Measurements from ENCODE around the gene ARSK. TPM values are rescaled to one million over a fixed set of nuclear protein-coding genes. Genes with fewer than 3 reads are reported as not detected.

Gene ARSK
- total and polyA plus RNA-seq, 9 donors, result 4.4 to 8.1 (median 5.6) TPM

DNA sequence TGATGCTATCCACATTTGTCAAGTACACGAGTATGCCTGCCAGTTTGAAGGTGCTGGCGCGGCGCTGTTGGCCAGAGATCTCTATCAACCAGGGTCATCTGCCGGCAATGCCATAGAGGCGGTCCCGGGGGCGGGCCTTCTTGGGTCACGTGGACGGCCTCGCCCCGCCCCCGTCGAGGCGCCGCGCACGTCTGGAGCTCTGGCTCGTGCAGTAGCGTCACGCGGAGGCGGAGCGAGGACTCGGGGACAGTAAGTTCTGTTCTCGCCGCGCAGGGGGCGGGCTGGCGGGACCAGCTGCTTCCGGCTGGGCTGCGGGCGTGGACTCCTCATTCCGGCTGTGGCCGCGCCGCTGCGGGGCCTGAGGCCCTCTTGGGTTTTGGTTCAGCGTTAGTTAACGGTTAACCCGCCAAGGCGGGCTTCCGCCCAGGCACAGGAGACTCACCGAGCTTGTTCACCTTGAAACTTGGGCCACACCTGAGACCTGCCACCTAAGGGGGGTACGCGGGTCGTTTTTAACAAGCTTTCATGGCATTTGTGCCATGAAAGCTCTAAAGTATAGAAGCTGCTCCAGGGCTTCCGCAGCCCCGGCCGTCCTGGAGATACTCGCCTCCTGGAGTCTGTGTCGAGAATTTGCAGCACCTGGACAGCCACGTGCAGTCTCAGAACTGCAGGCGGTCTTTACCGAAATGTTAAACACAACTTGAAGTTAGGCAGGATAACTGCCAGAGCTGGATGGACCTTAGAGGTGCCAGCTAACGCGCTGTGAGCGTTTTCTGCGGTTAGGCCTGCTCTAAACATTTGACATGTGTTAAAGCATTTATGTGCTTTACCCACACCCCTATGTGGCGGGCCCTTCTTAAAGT lies 91.9 kb downstream of the ARSK start, which contains the start of gene RFESD:
RFESD (plus strand) TSS at position 209 of the 863 bp plus-strand sequence. CDS start 5,495 bp downstream, outside the sequence.
- intact Hi-C loops (cut with DNase I), result loop anchor here in 3 of 4 donors (5.0 to 10.0 kb wide), 6 partner anchors 86 to 1518 kb away; partner anchors contain the start of gene RHOBTB3 (in 2 of the 3)
- peak; percentile 98 for TF ChIP-seq EP300 (IDR thresholded peaks at IDR 0.05)
- TF ChIP-seq, protein P1, sequence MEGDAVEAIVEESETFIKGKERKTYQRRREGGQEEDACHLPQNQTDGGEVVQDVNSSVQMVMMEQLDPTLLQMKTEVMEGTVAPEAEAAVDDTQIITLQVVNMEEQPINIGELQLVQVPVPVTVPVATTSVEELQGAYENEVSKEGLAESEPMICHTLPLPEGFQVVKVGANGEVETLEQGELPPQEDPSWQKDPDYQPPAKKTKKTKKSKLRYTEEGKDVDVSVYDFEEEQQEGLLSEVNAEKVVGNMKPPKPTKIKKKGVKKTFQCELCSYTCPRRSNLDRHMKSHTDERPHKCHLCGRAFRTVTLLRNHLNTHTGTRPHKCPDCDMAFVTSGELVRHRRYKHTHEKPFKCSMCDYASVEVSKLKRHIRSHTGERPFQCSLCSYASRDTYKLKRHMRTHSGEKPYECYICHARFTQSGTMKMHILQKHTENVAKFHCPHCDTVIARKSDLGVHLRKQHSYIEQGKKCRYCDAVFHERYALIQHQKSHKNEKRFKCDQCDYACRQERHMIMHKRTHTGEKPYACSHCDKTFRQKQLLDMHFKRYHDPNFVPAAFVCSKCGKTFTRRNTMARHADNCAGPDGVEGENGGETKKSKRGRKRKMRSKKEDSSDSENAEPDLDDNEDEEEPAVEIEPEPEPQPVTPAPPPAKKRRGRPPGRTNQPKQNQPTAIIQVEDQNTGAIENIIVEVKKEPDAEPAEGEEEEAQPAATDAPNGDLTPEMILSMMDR (IDR thresholded peaks at IDR 0.05), result peak in 2 of 3 donors; percentile 28 to 37
- TF ChIP-seq POLR2A (IDR thresholded peaks at IDR 0.05), result peak; percentile 93
- H3K9me3 ChIP-seq, result no peaks in the 10 kb centered on the region
- no peaks in the 10 kb centered on the region for H3K36me3 ChIP-seq
- peak within 1 kb of the TSS; percentile 86 to 92 for H3K27ac ChIP-seq
- WGBS, 3 donors, result 1% methylated on average over 51 to 60 of the region's 60 CpGs
- H3K4me1 ChIP-seq (ENCODE audit: insufficient read depth), result no peaks in the 10 kb centered on the region
- no peaks in the 10 kb centered on the region for H3K27me3 ChIP-seq
- H3K4me3 ChIP-seq, result peak within 1 kb of the TSS; percentile 60
- peak; percentile 97 to 100 (median 99) for DNase-seq

DNA sequence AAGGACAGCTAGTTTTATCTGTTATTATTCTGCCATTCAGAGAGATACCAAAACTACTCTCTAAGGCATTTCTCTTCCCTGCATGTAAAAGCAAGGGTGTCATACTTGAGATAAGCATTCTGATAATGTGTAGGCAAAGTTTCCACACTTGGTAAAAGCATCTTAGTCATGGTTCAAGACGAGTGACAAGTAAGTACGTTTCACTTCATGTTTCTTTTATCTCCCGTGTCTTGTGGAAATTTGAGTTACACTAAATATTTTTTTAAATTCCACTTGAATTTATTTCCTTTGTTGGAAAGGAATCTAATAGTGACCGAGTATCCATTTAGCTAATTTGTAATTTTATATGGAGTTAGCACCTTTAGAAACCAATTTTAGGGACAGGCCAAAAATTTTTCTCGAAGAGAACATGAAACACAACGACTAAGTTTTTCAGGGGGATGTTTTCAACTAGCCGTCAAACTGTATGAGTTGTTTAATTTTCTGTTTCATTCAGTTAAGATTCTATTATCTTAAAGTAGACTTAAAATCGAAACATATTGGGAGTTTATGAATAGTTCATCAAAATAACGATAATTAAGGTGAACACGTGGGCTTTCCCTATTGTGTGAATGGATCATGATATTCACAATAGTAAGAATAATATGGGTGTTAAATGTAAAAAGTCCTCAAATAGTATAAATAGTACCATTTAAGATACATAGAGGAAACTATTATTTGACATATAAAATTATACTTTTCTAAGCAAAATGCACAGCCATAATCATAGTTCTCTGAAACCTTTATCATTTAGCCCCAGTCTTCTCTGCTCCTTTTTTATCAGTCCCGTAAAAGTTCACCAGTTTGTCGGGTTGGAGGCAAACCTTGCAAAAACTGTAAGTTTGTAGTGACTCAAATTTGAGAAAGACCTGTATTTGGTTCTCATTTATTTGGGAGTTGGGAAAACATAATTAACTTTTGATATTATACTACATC lies 93.3 kb downstream of the ARSK start:
- TF ChIP-seq EP300 (IDR thresholded peaks at IDR 0.05) (no peak), POLR2A (IDR thresholded peaks at IDR 0.05) (no peak)
- TF ChIP-seq, protein P1 (IDR thresholded peaks at IDR 0.05), result no peak
- intact Hi-C loops (cut with DNase I), result loop anchor here in 3 of 4 donors (5.0 to 10.0 kb wide), 6 partner anchors 84 to 1517 kb away; partner anchors contain the start of gene RHOBTB3 (in 2 of the 3)
- Histone ChIP-seq H3K27me3 (no peaks in the 10 kb centered on the region), H3K4me1 (ENCODE audit: insufficient read depth) (no peaks in the 10 kb centered on the region), H3K9me3 (no peaks in the 10 kb centered on the region), H3K36me3 (no peaks in the 10 kb centered on the region), H3K4me3 (no peak overlapping the region), H3K27ac (no peak overlapping the region)
- 79 to 87% (median 86%) methylated on average over 12 of the region's 12 CpGs for WGBS, 3 donors
- no peak for DNase-seq

- Histone ChIP-seq H3K4me3 (no peak overlapping the region), H3K27ac (no peak overlapping the region), H3K4me1 (ENCODE audit: insufficient read depth) (no peaks in the 10 kb centered on the region), H3K36me3 (no peaks in the 10 kb centered on the region), H3K27me3 (no peaks in the 10 kb centered on the region), H3K9me3 (no peaks in the 10 kb centered on the region)
- DNase-seq, result no peak
- TF ChIP-seq POLR2A (IDR thresholded peaks at IDR 0.05) (no peak), EP300 (IDR thresholded peaks at IDR 0.05) (no peak)
- TF ChIP-seq, protein P1 (IDR thresholded peaks at IDR 0.05), result no peak
- intact Hi-C loops (cut with DNase I), result loop anchor here in 3 of 4 donors (5.0 to 10.0 kb wide), 6 partner anchors 83 to 1516 kb away; partner anchors contain the start of gene RHOBTB3 (in 2 of the 3)
Measured at GRCh38 chr5:95649274-95649673, 94.4 kb downstream of the ARSK start.
